Activated naive CD4-positive, alpha-beta T cell treated with anti-CD3 and anti-CD28 coated beads for 36 hours (primary cell): ENCODE data around the gene TOX2. TPM values are rescaled to one million over a fixed set of nuclear protein-coding genes. Genes with fewer than 3 reads are reported as not detected.
A peak's percentile ranks its signal among the peaks of the same experiment; 100 is the strongest.

Experiments used
- CTCF ChIA-PET: fragments of 350-600 bp; sonication (Branson Sonifier 250); formaldehyde crosslinking; loops from one replicate; lab custom pipeline; 2021; ENCODE audit warnings: antibody characterized with exemption; lab: Charles Lee
- DNase-seq: peaks from one replicate; pipeline ENCODE4 v3.0.0-alpha.2; 2020
- H3K27ac Mint-ChIP-seq: one replicate; pipeline ENCODE4 v1.8.0; 2021; ENCODE audit warnings: mild to moderate bottlenecking, mixed read lengths
- H3K27me3 Mint-ChIP-seq: one replicate; pipeline ENCODE4 v1.8.0; 2021; ENCODE audit warnings: low read depth, mixed read lengths
- H3K36me3 Mint-ChIP-seq: one replicate; pipeline ENCODE4 v1.8.0; 2021; ENCODE audit warnings: low read depth, mixed read lengths
- H3K4me1 Mint-ChIP-seq: one replicate; pipeline ENCODE4 v1.8.0; 2021; ENCODE audit warnings: low read depth, mixed read lengths
- H3K4me3 Mint-ChIP-seq: one replicate; pipeline ENCODE4 v1.8.0; 2021; ENCODE audit warnings: mild to moderate bottlenecking, moderate library complexity, mixed read lengths
- H3K9me3 Mint-ChIP-seq: one replicate; pipeline ENCODE4 v1.8.0; 2021; ENCODE audit warnings: mixed read lengths
- intact Hi-C: fragments of 100-400 bp; cut with micrococcal nuclease; formaldehyde crosslinking; loops from one replicate; pipeline ENCODE4 v1.15.1; 2023
- total RNA-seq, 2 experiments: library from RNA; stranded (reverse); gene quantifications; one replicate each; pipeline ENCODE4 v1.2.3, GENCODE V29; 2021

Gene TOX2
- total RNA-seq, 2 experiments from 2014 or later: 1.2 to 1.6 TPM

GRCh38 chr20:44080646-44081267 is 166.1 kb downstream of the TOX2 start:
- Mint-ChIP-seq H3K4me1 (peaks cover 13% of the 10 kb centered on the region), H3K9me3 (no peaks in the 10 kb centered on the region), H3K4me3 (no peak overlapping the region), H3K27me3 (no peaks in the 10 kb centered on the region), H3K27ac (no peak overlapping the region), H3K36me3 (no peaks in the 10 kb centered on the region)
- CTCF ChIA-PET: interaction anchor here (0.6 to 6.1 kb wide), 23 partner anchors 8 to 562 kb away, joined by 3 to 79 read pairs (median 5); no protein-coding TSS in a partner anchor
- DNase-seq: peak; percentile 88
- intact Hi-C loops: loop anchor here (1.0 kb wide), 7 partner anchors 24 to 631 kb away; no protein-coding TSS in a partner anchor

- no peak overlapping the region for H3K27ac Mint-ChIP-seq
- H3K27me3 Mint-ChIP-seq: no peaks in the 10 kb centered on the region
- no peak overlapping the region for H3K4me3 Mint-ChIP-seq
- CTCF ChIA-PET: interaction anchor here (1.2 to 6.1 kb wide), 9 partner anchors 25 to 331 kb away, joined by 3 to 79 read pairs (median 4); no protein-coding TSS in a partner anchor
- H3K4me1 Mint-ChIP-seq: peaks cover 13% of the 10 kb centered on the region
- no peak for DNase-seq
- intact Hi-C loops: no loop called here
- no peaks in the 10 kb centered on the region for H3K9me3 Mint-ChIP-seq
- no peaks in the 10 kb centered on the region for H3K36me3 Mint-ChIP-seq
These were observed 166.8 kb downstream of the TOX2 start for GRCh38 chr20:44081476-44081875.

- Mint-ChIP-seq H3K4me3 (no peak overlapping the region), H3K27ac (no peak overlapping the region), H3K36me3 (no peaks in the 10 kb centered on the region), H3K27me3 (no peaks in the 10 kb centered on the region), H3K4me1 (peaks cover 13% of the 10 kb centered on the region), H3K9me3 (no peaks in the 10 kb centered on the region)
- no peak for DNase-seq
- CTCF ChIA-PET: interaction anchor here (0.9 to 6.1 kb wide), 9 partner anchors 25 to 331 kb away, joined by 3 to 79 read pairs (median 5); no protein-coding TSS in a partner anchor
- intact Hi-C loops: no loop called here
These were observed 167.2 kb downstream of the TOX2 start for GRCh38 chr20:44081888-44082287.

- peaks cover 9% of the 10 kb centered on the region for H3K4me1 Mint-ChIP-seq
- no peak overlapping the region for H3K4me3 Mint-ChIP-seq
- no peak for DNase-seq
- H3K36me3 Mint-ChIP-seq: no peaks in the 10 kb centered on the region
- H3K27me3 Mint-ChIP-seq: no peaks in the 10 kb centered on the region
- H3K27ac Mint-ChIP-seq: no peak overlapping the region
- no peaks in the 10 kb centered on the region for H3K9me3 Mint-ChIP-seq
- intact Hi-C loops: no loop called here
- CTCF ChIA-PET: interaction anchor here (0.6 to 6.1 kb wide), 4 partner anchors 26 to 339 kb away, joined by 3 to 79 read pairs (median 4); no protein-coding TSS in a partner anchor
These were observed 168.7 kb downstream of the TOX2 start for GRCh38 chr20:44083220-44083933.

GRCh38 chr20:44084439-44084838 is 169.8 kb downstream of the TOX2 start:
- Mint-ChIP-seq H3K4me3 (no peak overlapping the region), H3K27ac (no peak overlapping the region), H3K4me1 (peaks cover 8% of the 10 kb centered on the region), H3K27me3 (no peaks in the 10 kb centered on the region), H3K36me3 (no peaks in the 10 kb centered on the region), H3K9me3 (no peaks in the 10 kb centered on the region)
- intact Hi-C loops: no loop called here
- CTCF ChIA-PET: interaction anchor here (0.7 to 1.0 kb wide), 2 partner anchors 27 to 147 kb away, joined by 3 to 5 read pairs; no protein-coding TSS in a partner anchor
- DNase-seq: no peak

GRCh38 chr20:44084891-44085290 is 170.2 kb downstream of the TOX2 start:
- Mint-ChIP-seq H3K36me3 (no peaks in the 10 kb centered on the region), H3K27me3 (no peaks in the 10 kb centered on the region), H3K27ac (no peak overlapping the region), H3K4me1 (peaks cover 8% of the 10 kb centered on the region), H3K9me3 (no peaks in the 10 kb centered on the region), H3K4me3 (no peak overlapping the region)
- intact Hi-C loops: no loop called here
- no peak for DNase-seq
- CTCF ChIA-PET: no interaction called here

GRCh38 chr20:44085616-44086434 is 171.2 kb downstream of the TOX2 start:
- intact Hi-C loops: no loop called here
- Mint-ChIP-seq H3K27ac (no peak overlapping the region), H3K36me3 (no peaks in the 10 kb centered on the region), H3K4me1 (peaks cover under 1% of the 10 kb centered on the region), H3K9me3 (no peaks in the 10 kb centered on the region), H3K27me3 (no peaks in the 10 kb centered on the region), H3K4me3 (no peak overlapping the region)
- CTCF ChIA-PET: no interaction called here
- no peak for DNase-seq

GRCh38 chr20:44087051-44087856 is 172.6 kb downstream of the TOX2 start:
- Mint-ChIP-seq H3K27ac (no peak overlapping the region), H3K4me3 (no peak overlapping the region), H3K36me3 (no peaks in the 10 kb centered on the region), H3K4me1 (no peaks in the 10 kb centered on the region), H3K9me3 (no peaks in the 10 kb centered on the region), H3K27me3 (no peaks in the 10 kb centered on the region)
- intact Hi-C loops: no loop called here
- CTCF ChIA-PET: interaction anchor here (0.6 to 1.7 kb wide), 2 partner anchors 337 to 369 kb away, joined by 3 to 6 read pairs; no protein-coding TSS in a partner anchor
- DNase-seq: no peak

GRCh38 chr20:44087857-44088120 is 173.1 kb downstream of the TOX2 start:
- peaks cover under 1% of the 10 kb centered on the region for H3K27me3 Mint-ChIP-seq
- CTCF ChIA-PET: interaction anchor here (1.7 kb wide), 1 partner anchor 338 kb away, joined by 3 read pairs; no protein-coding TSS in a partner anchor
- intact Hi-C loops: no loop called here
- H3K4me3 Mint-ChIP-seq: no peak overlapping the region
- H3K36me3 Mint-ChIP-seq: no peaks in the 10 kb centered on the region
- no peaks in the 10 kb centered on the region for H3K4me1 Mint-ChIP-seq
- H3K27ac Mint-ChIP-seq: no peak overlapping the region
- no peak for DNase-seq
- H3K9me3 Mint-ChIP-seq: no peaks in the 10 kb centered on the region

- Mint-ChIP-seq H3K4me1 (no peaks in the 10 kb centered on the region), H3K9me3 (no peaks in the 10 kb centered on the region), H3K4me3 (no peak overlapping the region), H3K36me3 (no peaks in the 10 kb centered on the region), H3K27ac (no peak overlapping the region), H3K27me3 (peaks cover 8% of the 10 kb centered on the region)
- peak; percentile 46 for DNase-seq
- intact Hi-C loops: no loop called here
- CTCF ChIA-PET: interaction anchor here (0.5 to 1.1 kb wide), 2 partner anchors 341 to 726 kb away, joined by 4 to 6 read pairs; no protein-coding TSS in a partner anchor
These were observed 175.5 kb downstream of the TOX2 start for GRCh38 chr20:44089987-44090674.

- intact Hi-C loops: no loop called here
- H3K27ac Mint-ChIP-seq: no peak overlapping the region
- no peak for DNase-seq
- peaks cover 8% of the 10 kb centered on the region for H3K27me3 Mint-ChIP-seq
- no peaks in the 10 kb centered on the region for H3K4me1 Mint-ChIP-seq
- CTCF ChIA-PET: interaction anchor here (0.7 to 1.7 kb wide), 5 partner anchors 11 to 343 kb away, joined by 3 to 7 read pairs (median 3); no protein-coding TSS in a partner anchor
- no peaks in the 10 kb centered on the region for H3K36me3 Mint-ChIP-seq
- H3K4me3 Mint-ChIP-seq: no peak overlapping the region
- H3K9me3 Mint-ChIP-seq: no peaks in the 10 kb centered on the region
These were observed 176.4 kb downstream of the TOX2 start for GRCh38 chr20:44091026-44091425.
